ENCODE measurements around the gene C3orf33. TPM values are rescaled to one million over a fixed set of nuclear protein-coding genes. Genes with fewer than 3 reads are reported as not detected.

C3orf33 gene
- total and polyA plus RNA-seq, 3 donors from 2014 or later = 3.5 to 11.9 (median 9.3) TPM

DNA sequence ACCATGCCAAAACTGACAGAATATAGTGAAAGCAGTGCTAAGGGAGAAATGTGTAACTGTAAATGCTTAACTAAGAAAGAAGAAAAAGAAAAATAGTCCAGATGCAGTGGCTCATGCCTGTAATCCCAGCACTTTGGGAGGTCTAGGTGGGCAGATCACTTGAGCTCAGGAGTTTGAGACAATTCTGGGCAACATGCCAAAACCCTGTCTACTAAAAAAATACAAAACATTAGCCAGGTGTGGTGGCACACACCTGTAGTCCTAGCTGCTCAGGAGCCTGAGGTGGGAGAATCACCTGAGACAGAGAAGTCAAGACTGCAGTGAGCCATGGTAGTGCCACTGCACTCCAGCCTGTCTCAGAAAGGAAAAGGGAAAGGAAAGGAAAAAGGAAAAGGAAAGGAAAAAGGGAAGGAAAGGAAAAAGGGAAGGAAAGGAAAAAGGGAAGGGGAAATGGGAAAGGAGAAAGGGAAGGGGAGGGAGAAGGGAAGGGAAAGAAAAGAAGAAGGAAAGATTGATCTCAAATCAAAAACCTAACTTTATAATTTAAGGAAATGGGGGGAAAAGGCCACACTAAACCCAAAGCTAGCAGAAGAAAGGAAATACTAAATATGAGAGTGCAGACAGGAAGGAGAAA, 20.3 kb downstream of the C3orf33 start:
- DNase-seq = no peak
- Histone ChIP-seq H3K27me3 (no peaks in the 10 kb centered on the region), H3K27ac (no peak overlapping the region), H3K4me3 (no peak overlapping the region), H3K4me1 (no peaks in the 10 kb centered on the region), H3K36me3 (ENCODE audit: low read depth, missing control alignments) (no peaks in the 10 kb centered on the region), H3K9me3 (no peaks in the 10 kb centered on the region)
- TF ChIP-seq, protein P1, sequence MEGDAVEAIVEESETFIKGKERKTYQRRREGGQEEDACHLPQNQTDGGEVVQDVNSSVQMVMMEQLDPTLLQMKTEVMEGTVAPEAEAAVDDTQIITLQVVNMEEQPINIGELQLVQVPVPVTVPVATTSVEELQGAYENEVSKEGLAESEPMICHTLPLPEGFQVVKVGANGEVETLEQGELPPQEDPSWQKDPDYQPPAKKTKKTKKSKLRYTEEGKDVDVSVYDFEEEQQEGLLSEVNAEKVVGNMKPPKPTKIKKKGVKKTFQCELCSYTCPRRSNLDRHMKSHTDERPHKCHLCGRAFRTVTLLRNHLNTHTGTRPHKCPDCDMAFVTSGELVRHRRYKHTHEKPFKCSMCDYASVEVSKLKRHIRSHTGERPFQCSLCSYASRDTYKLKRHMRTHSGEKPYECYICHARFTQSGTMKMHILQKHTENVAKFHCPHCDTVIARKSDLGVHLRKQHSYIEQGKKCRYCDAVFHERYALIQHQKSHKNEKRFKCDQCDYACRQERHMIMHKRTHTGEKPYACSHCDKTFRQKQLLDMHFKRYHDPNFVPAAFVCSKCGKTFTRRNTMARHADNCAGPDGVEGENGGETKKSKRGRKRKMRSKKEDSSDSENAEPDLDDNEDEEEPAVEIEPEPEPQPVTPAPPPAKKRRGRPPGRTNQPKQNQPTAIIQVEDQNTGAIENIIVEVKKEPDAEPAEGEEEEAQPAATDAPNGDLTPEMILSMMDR (IDR thresholded peaks at IDR 0.05) = no peak
- no peak for TF ChIP-seq POLR2A (IDR thresholded peaks at IDR 0.05)
- intact Hi-C loops (cut with DNase I; ENCODE audit: low total_unique reads) = no loop called here

DNA sequence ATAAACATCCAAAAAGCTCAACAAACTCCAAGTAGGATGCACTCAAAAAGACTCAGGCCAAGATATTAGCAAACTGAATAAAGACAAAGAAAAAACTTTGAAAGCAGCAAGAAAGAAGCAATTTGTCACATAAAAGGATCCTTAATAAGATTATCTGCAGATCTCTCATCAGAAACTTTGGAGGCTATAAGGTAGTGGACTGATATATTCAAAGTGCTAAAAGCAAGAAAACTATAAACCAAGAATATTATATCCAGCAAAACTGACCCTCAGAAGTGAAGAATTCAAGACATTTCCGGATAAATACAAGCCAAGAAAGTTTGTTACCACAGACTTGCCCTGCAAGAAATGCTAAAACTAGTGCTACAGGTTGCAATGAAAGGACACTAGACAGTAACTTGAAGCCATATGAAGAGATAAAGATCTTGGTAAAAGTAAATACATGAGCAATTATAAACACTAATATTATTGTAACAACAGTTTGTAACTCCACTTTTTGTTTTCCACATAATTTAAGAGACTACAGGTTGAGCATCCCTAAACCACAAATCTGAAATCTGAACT, 23.6 kb downstream of the C3orf33 start:
- intact Hi-C loops (cut with DNase I; ENCODE audit: low total_unique reads) = no loop called here
- no peaks in the 10 kb centered on the region for H3K9me3 ChIP-seq
- no peak for TF ChIP-seq POLR2A (IDR thresholded peaks at IDR 0.05)
- TF ChIP-seq, protein P1 (IDR thresholded peaks at IDR 0.05) = no peak
- no peak overlapping the region for H3K4me3 ChIP-seq
- H3K27me3 ChIP-seq = no peaks in the 10 kb centered on the region
- no peaks in the 10 kb centered on the region for H3K4me1 ChIP-seq
- H3K27ac ChIP-seq = no peak overlapping the region
- 96 to 97% methylated on average over 1 of the region's 1 CpG for WGBS, 2 donors
- H3K36me3 ChIP-seq (ENCODE audit: low read depth, missing control alignments) = no peaks in the 10 kb centered on the region
- DNase-seq = no peak

DNA sequence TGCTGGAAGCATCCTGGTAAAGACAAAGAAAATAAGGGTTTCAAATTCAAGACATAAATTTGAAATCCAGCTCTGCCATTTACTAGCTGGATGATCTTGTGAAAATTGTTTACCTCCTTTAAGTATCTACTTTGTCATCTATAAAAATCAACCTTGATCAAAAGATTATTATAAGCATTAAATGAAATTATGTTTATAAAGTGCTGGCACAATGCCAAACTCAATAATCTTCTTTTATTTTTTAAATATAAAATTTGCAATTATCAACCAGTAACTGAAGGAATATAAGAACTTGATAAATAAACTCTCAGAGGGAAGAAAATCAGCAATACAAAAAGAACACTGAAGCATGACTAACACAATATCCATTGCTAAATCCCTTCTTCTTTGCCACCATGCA, 25.8 kb downstream of the C3orf33 start:
- Histone ChIP-seq H3K27me3 (no peaks in the 10 kb centered on the region), H3K4me1 (no peaks in the 10 kb centered on the region), H3K4me3 (no peak overlapping the region), H3K9me3 (no peaks in the 10 kb centered on the region), H3K27ac (no peak overlapping the region), H3K36me3 (ENCODE audit: low read depth, missing control alignments) (no peaks in the 10 kb centered on the region)
- TF ChIP-seq POLR2A (IDR thresholded peaks at IDR 0.05) = no peak
- TF ChIP-seq, protein P1 (IDR thresholded peaks at IDR 0.05) = no peak
- no peak for DNase-seq
- intact Hi-C loops (cut with DNase I; ENCODE audit: low total_unique reads) = no loop called here

DNA sequence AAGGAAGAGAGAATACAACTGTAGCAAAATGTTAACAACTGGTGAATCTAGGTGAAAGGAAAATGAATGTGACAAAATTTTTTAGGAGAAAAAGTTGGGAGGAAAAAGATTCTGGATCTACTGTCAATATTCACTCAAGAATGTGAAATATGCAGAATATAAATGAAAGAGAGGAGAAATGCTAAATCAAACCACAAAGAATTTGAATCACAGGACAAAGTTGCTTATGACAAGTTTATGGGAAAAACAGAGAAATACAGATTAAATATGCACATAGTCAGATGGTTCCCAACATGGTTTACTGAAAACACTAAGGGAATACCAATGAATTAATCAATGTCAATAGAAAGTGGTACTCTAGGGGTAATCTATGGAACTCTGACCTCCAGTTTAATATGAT, 27.6 kb downstream of the C3orf33 start:
- Histone ChIP-seq H3K27ac (no peak overlapping the region), H3K4me3 (no peak overlapping the region), H3K9me3 (no peaks in the 10 kb centered on the region), H3K27me3 (no peaks in the 10 kb centered on the region), H3K4me1 (no peaks in the 10 kb centered on the region), H3K36me3 (ENCODE audit: low read depth, missing control alignments) (no peaks in the 10 kb centered on the region)
- intact Hi-C loops (cut with DNase I; ENCODE audit: low total_unique reads) = no loop called here
- DNase-seq = no peak
- TF ChIP-seq, protein P1 (IDR thresholded peaks at IDR 0.05) = no peak
- no peak for TF ChIP-seq POLR2A (IDR thresholded peaks at IDR 0.05)

DNA sequence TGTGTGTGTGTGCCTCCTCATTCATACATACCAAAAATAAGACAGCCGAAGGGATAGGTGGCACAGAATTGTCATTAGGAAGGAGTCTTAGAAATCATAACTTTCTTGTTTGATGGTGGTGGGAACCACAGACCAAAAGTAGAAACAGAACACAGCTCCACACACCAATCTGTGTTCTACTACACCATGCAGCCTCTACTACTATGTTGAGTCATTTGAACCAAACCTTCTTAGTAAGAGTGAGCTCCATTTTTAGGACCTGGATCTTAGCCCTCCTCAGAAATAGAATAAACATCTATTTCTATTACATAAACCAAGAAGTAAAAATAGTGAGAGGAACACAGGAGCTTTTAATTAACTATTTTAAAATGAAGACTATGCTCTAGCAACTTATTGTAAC, 33.3 kb downstream of the C3orf33 start:
- H3K4me1 ChIP-seq = no peaks in the 10 kb centered on the region
- no peak for DNase-seq
- TF ChIP-seq, protein P1 (IDR thresholded peaks at IDR 0.05) = no peak
- H3K36me3 ChIP-seq (ENCODE audit: low read depth, missing control alignments) = no peaks in the 10 kb centered on the region
- WGBS, 2 donors = 89 to 100% methylated on average over 1 of the region's 1 CpG
- intact Hi-C loops (cut with DNase I; ENCODE audit: low total_unique reads) = no loop called here
- no peak overlapping the region for H3K4me3 ChIP-seq
- H3K27me3 ChIP-seq = no peaks in the 10 kb centered on the region
- no peaks in the 10 kb centered on the region for H3K9me3 ChIP-seq
- H3K27ac ChIP-seq = no peak overlapping the region

Measured in testis (tissue), 3 donors.